H9 (cell line): ENCODE data around the gene OGA. TPM values are rescaled to one million over a fixed set of nuclear protein-coding genes. Genes with fewer than 3 reads are reported as not detected.

Experiments used
- DNase-seq: peaks from one replicate; pipeline ENCODE4 v3.0.0-alpha.2; 2017
- H2AFZ ChIP-seq: one replicate; pipeline ENCODE4 v1.6.1; 2013; ENCODE audit warnings: mild to moderate bottlenecking, low read length, control low read depth, moderate library complexity
- H2AK5ac ChIP-seq: 2 replicates; pipeline ENCODE4 v1.6.1; 2013; ENCODE audit warnings: low read length, control low read depth, mixed read lengths; ENCODE audit not compliant: insufficient read length
- H2BK120ac ChIP-seq: one replicate; pipeline ENCODE4 v1.6.1; 2013; ENCODE audit warnings: low read depth, mild to moderate bottlenecking, low read length, control low read depth, inconsistent platforms; ENCODE audit not compliant: poor library complexity, severe bottlenecking
- H2BK12ac ChIP-seq: 2 replicates; pipeline ENCODE4 v1.6.1; 2013; ENCODE audit warnings: low read length, control low read depth, mixed read lengths, low read depth; ENCODE audit not compliant: insufficient read length
- H2BK15ac ChIP-seq: 2 replicates; pipeline ENCODE4 v1.6.1; 2013; ENCODE audit warnings: low read depth, low read length, control low read depth
- H2BK20ac ChIP-seq: one replicate; pipeline ENCODE4 v1.6.1; 2013; ENCODE audit warnings: low read depth, mild to moderate bottlenecking, low read length, control low read depth, inconsistent platforms; ENCODE audit not compliant: poor library complexity, severe bottlenecking
- H2BK5ac ChIP-seq: 2 replicates; pipeline ENCODE4 v1.6.1; 2013; ENCODE audit warnings: low read length, control low read depth, mixed read lengths; ENCODE audit not compliant: insufficient read length
- H3K14ac ChIP-seq: 2 replicates; pipeline ENCODE4 v1.6.1; 2013; ENCODE audit warnings: low read length, control low read depth; ENCODE audit not compliant: insufficient read depth
- H3K18ac ChIP-seq: 2 replicates; pipeline ENCODE4 v1.6.1; 2013; ENCODE audit warnings: low read depth, mild to moderate bottlenecking, mixed read lengths, low read length, control low read depth; ENCODE audit not compliant: insufficient read length
- H3K23ac ChIP-seq: 2 replicates; pipeline ENCODE4 v1.6.1; 2013; ENCODE audit warnings: low read length, control low read depth, mixed read lengths, low read depth; ENCODE audit not compliant: insufficient read length
- H3K23me2 ChIP-seq: 2 replicates; pipeline ENCODE4 v1.6.1; 2013; ENCODE audit warnings: low read depth, mild to moderate bottlenecking, mixed read lengths, low read length, control low read depth; ENCODE audit not compliant: insufficient read length, poor library complexity, severe bottlenecking
- H3K27ac ChIP-seq: 2 replicates; pipeline ENCODE4 v1.5.1; 2013; ENCODE audit warnings: low read length, control low read depth, mixed read lengths, low read depth; ENCODE audit not compliant: insufficient read length
- H3K27me3 ChIP-seq: 2 replicates; pipeline ENCODE4 v1.6.1; 2013; ENCODE audit warnings: low read length, control low read depth, inconsistent platforms; ENCODE audit not compliant: insufficient read depth
- H3K4ac ChIP-seq: 2 replicates; pipeline ENCODE4 v1.6.1; 2013; ENCODE audit warnings: low read depth, mild to moderate bottlenecking, control low read depth, inconsistent platforms, low read length, moderate library complexity
- H3K4me1 ChIP-seq: 2 replicates; pipeline ENCODE4 v1.6.1; 2013; ENCODE audit warnings: low read length, control low read depth, inconsistent platforms; ENCODE audit not compliant: insufficient read depth
- H3K4me2 ChIP-seq: 2 replicates; pipeline ENCODE4 v1.6.1; 2013; ENCODE audit warnings: low read length, control low read depth, mixed read lengths; ENCODE audit not compliant: insufficient read length, insufficient read depth
- H3K56ac ChIP-seq: 2 replicates; pipeline ENCODE4 v1.6.1; 2013; ENCODE audit warnings: low read depth, mild to moderate bottlenecking, mixed read lengths, low read length, control low read depth; ENCODE audit not compliant: insufficient read length
- H3K79me1 ChIP-seq: 2 replicates; pipeline ENCODE4 v1.6.1; 2013; ENCODE audit warnings: low read depth, mild to moderate bottlenecking, moderate library complexity, low read length, control low read depth, inconsistent platforms; ENCODE audit not compliant: insufficient read depth, poor library complexity, severe bottlenecking
- H3K79me2 ChIP-seq: 2 replicates; pipeline ENCODE4 v1.6.1; 2013; ENCODE audit warnings: low read length, control low read depth, inconsistent platforms; ENCODE audit not compliant: insufficient read depth
- H3K9ac ChIP-seq: 2 replicates; pipeline ENCODE4 v1.6.1; 2013; ENCODE audit warnings: low read length, control low read depth, mixed read lengths; ENCODE audit not compliant: insufficient read length; ENCODE audit errors: extremely low read depth
- H3K9me3 ChIP-seq: one replicate; pipeline ENCODE4 v1.6.1; 2013; ENCODE audit warnings: low read depth, low read length, inconsistent platforms; ENCODE audit not compliant: control insufficient read depth
- H3T11ph ChIP-seq: one replicate; pipeline ENCODE4 v1.6.1; 2013; ENCODE audit warnings: mild to moderate bottlenecking, low read length, control low read depth, inconsistent platforms
- H4K20me1 ChIP-seq: one replicate; pipeline ENCODE4 v1.6.1; 2013; ENCODE audit not compliant: control insufficient read depth, insufficient read length, insufficient read depth
- H4K5ac ChIP-seq: 2 replicates; pipeline ENCODE4 v1.6.1; 2013; ENCODE audit warnings: low read depth, mild to moderate bottlenecking, mixed read lengths, low read length, control low read depth; ENCODE audit not compliant: insufficient read length
- H4K8ac ChIP-seq: replicated peaks from 2 replicates; pipeline ENCODE4 v1.6.1; 2013; ENCODE audit warnings: low read length, control low read depth, mixed read lengths, low read depth; ENCODE audit not compliant: insufficient read length
- H4K91ac ChIP-seq: 2 replicates; pipeline ENCODE4 v1.6.1; 2013; ENCODE audit warnings: low read depth, mild to moderate bottlenecking, moderate library complexity, mixed read lengths, low read length, control low read depth; ENCODE audit not compliant: insufficient read length
- H3K27ac Mint-ChIP-seq, 3 experiments: 2 replicates in 2 of 3; 3 replicates in 1 of 3; pipeline ENCODE4 v1.8.0; 2020 to 2021; ENCODE audit warnings: mixed read lengths in 3 of 3, mild to moderate bottlenecking in 1 of 3, moderate library complexity in 1 of 3
- H3K27me3 Mint-ChIP-seq: 2 replicates; pipeline ENCODE4 v1.8.0; 2021; ENCODE audit warnings: low read depth, mild to moderate bottlenecking, moderate library complexity, mixed read lengths
- H3K36me3 Mint-ChIP-seq, 3 experiments: 2 replicates in 2 of 3; 3 replicates in 1 of 3; pipeline ENCODE4 v1.8.0; 2020 to 2021; ENCODE audit warnings: low read depth in 3 of 3, mixed read lengths in 3 of 3; ENCODE audit not compliant: insufficient read depth in 1 of 3
- H3K4me1 Mint-ChIP-seq, 2 experiments: 2 replicates each; pipeline ENCODE4 v1.8.0; 2020; ENCODE audit warnings: mixed read lengths in 2 of 2
- H3K4me3 Mint-ChIP-seq, 2 experiments: 2 replicates in 1 of 2; 3 replicates in 1 of 2; pipeline ENCODE4 v1.8.0; 2020 to 2021; ENCODE audit warnings: mild to moderate bottlenecking in 2 of 2, mixed read lengths in 2 of 2, moderate library complexity in 1 of 2
- H3K9me3 Mint-ChIP-seq, 2 experiments: 2 replicates in 1 of 2; 3 replicates in 1 of 2; pipeline ENCODE4 v1.8.0; 2020; ENCODE audit warnings: mild to moderate bottlenecking in 2 of 2, mixed read lengths in 2 of 2, moderate library complexity in 1 of 2
- WGBS: extraction: QIAGEN DNeasy Blood & Tissue Kit; methylation state at CpG from one replicate; pipeline ENCODE4 v1.1.7; 2013; ENCODE audit warnings: missing lambda C conversion rate, low lambda C conversion rate, mixed read lengths; ENCODE audit not compliant: insufficient read length; ENCODE audit errors: extremely low coverage; 5-methylcytosine and 5-hydroxymethylcytosine counted together
- total RNA-seq: library from RNA; stranded (reverse); gene quantifications from 2 replicates; pipeline ENCODE4 v1.2.1, GENCODE V29; 2021
- TF ChIP-seq, protein P1 (sequence below): fragments of 200-600 bp; sonication (generic); conservative IDR thresholded peaks from 3 replicates; pipeline ENCODE4 v1.8.0; 2021; ENCODE audit warnings: antibody characterized with exemption, mild to moderate bottlenecking

The OGA gene
- total RNA-seq, 1 experiment from 2014 or later: 125 TPM

DNA sequence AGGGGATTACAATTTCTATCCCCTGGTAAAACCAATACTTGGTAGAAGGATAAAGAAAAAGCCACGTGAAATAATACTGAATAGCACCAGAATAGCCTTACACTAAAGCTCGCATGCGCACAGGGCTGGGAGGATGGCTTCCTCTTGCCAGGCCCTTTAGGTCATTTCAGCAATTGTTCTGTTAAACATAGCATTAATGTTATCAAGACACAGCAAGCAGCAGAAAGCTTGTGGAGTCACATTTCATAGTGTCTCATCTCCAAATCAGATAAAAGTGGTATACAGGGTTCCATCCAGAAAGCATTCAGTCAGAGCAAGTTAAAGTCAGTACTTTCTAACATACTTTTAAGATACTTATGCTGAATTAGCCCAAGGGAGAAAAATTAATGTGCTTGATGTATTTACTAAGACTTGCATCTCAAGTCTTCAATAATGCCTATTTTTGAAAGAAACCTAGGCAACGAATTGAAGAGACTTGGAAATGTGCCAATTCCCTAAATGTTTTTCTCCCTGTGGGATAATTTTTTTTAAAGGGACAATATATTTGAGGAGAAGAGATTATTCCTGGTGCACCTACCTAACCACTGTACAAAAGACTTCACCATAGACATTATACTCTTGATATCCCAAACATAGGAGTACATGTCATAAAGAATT lies 20.7 kb downstream of the OGA start:
- no peak overlapping the region for H2AK5ac ChIP-seq
- no peak overlapping the region for H3K14ac ChIP-seq
- no peak overlapping the region for H3K23ac ChIP-seq
- no peaks in the 10 kb centered on the region for H3K4me1 Mint-ChIP-seq
- no peak overlapping the region for H3K4me3 Mint-ChIP-seq
- peaks cover 61 to 96% (median 89%) of the 10 kb centered on the region in 3 experiments; a peak in 6 of 7 replicates for H3K36me3 Mint-ChIP-seq
- H3K27me3 ChIP-seq: no peaks in the 10 kb centered on the region
- TF ChIP-seq, protein P1, sequence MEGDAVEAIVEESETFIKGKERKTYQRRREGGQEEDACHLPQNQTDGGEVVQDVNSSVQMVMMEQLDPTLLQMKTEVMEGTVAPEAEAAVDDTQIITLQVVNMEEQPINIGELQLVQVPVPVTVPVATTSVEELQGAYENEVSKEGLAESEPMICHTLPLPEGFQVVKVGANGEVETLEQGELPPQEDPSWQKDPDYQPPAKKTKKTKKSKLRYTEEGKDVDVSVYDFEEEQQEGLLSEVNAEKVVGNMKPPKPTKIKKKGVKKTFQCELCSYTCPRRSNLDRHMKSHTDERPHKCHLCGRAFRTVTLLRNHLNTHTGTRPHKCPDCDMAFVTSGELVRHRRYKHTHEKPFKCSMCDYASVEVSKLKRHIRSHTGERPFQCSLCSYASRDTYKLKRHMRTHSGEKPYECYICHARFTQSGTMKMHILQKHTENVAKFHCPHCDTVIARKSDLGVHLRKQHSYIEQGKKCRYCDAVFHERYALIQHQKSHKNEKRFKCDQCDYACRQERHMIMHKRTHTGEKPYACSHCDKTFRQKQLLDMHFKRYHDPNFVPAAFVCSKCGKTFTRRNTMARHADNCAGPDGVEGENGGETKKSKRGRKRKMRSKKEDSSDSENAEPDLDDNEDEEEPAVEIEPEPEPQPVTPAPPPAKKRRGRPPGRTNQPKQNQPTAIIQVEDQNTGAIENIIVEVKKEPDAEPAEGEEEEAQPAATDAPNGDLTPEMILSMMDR: no peak
- no peaks in the 10 kb centered on the region for H3K4me1 ChIP-seq
- H4K91ac ChIP-seq: no peak overlapping the region
- no peak overlapping the region for H3T11ph ChIP-seq
- DNase-seq: no peak
- no peaks in the 10 kb centered on the region for H3K9me3 Mint-ChIP-seq
- H3K27me3 Mint-ChIP-seq: no peaks in the 10 kb centered on the region
- no peaks in the 10 kb centered on the region for H3K9me3 ChIP-seq
- no peaks in the 10 kb centered on the region for H3K79me2 ChIP-seq
- H4K20me1 ChIP-seq: no peaks in the 10 kb centered on the region
- H4K8ac ChIP-seq: no peak overlapping the region
- no peak overlapping the region for H3K9ac ChIP-seq
- no peak overlapping the region for H4K5ac ChIP-seq
- H3K23me2 ChIP-seq: no peaks in the 10 kb centered on the region
- H2AFZ ChIP-seq: no peak overlapping the region
- WGBS: no CpG with 5 or more reads among the region's 4 CpGs
- H2BK12ac ChIP-seq: no peak overlapping the region
- no peak overlapping the region for H2BK120ac ChIP-seq
- no peak overlapping the region for H2BK20ac ChIP-seq
- no peak overlapping the region for H3K4me2 ChIP-seq
- no peak overlapping the region for H3K56ac ChIP-seq
- no peak overlapping the region for H2BK5ac ChIP-seq
- no peak overlapping the region for H2BK15ac ChIP-seq
- no peak overlapping the region for H3K27ac ChIP-seq
- peaks cover 2% of the 10 kb centered on the region for H3K79me1 ChIP-seq
- no peak overlapping the region for H3K4ac ChIP-seq
- H3K18ac ChIP-seq: no peak overlapping the region
- no peak overlapping the region for H3K27ac Mint-ChIP-seq
